Measurements from ENCODE around the gene LRRC3.

LRRC3 gene

DNA sequence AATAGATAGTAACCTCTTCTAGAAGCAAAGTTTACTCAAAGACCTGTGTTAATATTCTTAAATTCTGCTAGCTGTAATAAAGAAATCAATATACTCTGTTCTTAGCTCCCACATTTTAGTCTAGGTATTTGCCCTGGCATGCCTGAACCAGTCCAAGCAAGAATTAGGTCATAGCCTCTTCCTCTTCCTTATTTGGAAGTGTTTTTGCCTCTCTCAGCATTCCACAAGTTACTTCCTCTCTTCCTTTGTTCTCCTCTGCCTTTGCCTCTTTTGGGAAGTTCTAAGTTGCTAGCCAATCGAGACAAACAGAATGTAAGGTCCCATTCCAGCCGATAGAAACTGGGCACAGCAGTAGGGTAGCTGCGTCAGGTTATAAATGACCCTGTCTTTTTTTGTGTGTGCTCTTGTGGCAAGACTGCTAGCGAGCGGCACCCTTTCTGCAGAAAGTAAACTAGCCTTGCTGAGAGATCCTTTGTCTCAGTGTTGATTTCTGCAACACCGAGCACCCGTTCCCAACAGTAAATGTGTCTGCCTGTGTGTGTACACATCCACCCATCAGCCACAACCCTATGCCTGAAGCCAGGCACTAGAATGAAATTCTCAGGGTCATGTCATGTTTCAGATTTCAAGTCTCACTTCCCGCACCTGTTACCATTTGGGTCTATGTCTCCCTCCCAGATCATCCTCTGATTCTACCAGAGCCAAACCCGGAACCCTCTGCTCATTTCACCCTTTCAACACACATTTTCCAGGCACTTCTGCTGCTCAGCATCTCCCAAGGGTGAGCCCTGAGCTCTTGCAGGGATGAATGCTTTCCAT is 37.5 kb downstream of the LRRC3 start:
- TF ChIP-seq, protein P1, sequence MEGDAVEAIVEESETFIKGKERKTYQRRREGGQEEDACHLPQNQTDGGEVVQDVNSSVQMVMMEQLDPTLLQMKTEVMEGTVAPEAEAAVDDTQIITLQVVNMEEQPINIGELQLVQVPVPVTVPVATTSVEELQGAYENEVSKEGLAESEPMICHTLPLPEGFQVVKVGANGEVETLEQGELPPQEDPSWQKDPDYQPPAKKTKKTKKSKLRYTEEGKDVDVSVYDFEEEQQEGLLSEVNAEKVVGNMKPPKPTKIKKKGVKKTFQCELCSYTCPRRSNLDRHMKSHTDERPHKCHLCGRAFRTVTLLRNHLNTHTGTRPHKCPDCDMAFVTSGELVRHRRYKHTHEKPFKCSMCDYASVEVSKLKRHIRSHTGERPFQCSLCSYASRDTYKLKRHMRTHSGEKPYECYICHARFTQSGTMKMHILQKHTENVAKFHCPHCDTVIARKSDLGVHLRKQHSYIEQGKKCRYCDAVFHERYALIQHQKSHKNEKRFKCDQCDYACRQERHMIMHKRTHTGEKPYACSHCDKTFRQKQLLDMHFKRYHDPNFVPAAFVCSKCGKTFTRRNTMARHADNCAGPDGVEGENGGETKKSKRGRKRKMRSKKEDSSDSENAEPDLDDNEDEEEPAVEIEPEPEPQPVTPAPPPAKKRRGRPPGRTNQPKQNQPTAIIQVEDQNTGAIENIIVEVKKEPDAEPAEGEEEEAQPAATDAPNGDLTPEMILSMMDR (conservative IDR thresholded peaks at IDR 0.05): no peak
- no peak overlapping the region for H3K27ac ChIP-seq

DNA sequence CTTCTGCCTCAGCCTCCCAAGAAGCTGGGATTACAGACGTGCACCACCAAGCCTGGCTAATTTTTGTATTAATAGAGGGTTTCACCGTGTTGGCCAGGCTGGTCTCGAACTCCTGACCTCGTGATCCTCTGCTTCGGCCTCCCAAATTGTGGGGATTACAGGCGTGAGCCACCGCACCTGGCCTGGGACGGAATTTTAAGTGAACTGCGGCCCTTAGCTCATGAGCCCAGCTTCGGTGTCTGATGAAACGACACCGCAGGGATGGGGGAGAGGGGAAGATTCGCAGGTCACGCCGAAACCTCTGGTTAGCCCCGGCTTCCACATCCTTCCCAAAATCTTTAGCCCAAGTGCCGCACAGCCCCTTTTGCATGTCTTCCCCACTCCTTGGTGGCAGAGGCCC is 39.1 kb downstream of the LRRC3 start:
- TF ChIP-seq, protein P1 (conservative IDR thresholded peaks at IDR 0.05): no peak
- H3K27ac ChIP-seq: no peak overlapping the region

DNA sequence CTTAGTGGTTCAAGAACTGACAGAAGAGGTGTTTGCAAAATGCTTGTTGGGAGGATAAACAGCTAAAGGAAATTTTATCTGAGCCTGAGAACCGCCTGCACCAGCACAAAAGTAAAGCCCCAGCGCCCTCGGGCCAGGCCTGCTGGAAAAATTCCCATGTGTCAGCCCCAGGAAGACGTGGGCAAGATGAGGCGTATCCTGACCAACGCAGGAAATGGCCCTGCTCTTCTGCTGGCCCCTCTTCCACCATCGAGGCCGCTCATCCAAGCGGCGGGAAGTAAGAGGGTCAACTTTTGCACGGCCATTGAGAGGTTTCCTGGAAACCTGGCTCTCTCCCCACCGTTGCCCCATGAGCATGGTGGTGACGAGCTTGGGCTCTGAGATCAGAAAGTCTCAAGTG is 39.6 kb downstream of the LRRC3 start:
- TF ChIP-seq, protein P1 (conservative IDR thresholded peaks at IDR 0.05): no peak
- no peak overlapping the region for H3K27ac ChIP-seq

DNA sequence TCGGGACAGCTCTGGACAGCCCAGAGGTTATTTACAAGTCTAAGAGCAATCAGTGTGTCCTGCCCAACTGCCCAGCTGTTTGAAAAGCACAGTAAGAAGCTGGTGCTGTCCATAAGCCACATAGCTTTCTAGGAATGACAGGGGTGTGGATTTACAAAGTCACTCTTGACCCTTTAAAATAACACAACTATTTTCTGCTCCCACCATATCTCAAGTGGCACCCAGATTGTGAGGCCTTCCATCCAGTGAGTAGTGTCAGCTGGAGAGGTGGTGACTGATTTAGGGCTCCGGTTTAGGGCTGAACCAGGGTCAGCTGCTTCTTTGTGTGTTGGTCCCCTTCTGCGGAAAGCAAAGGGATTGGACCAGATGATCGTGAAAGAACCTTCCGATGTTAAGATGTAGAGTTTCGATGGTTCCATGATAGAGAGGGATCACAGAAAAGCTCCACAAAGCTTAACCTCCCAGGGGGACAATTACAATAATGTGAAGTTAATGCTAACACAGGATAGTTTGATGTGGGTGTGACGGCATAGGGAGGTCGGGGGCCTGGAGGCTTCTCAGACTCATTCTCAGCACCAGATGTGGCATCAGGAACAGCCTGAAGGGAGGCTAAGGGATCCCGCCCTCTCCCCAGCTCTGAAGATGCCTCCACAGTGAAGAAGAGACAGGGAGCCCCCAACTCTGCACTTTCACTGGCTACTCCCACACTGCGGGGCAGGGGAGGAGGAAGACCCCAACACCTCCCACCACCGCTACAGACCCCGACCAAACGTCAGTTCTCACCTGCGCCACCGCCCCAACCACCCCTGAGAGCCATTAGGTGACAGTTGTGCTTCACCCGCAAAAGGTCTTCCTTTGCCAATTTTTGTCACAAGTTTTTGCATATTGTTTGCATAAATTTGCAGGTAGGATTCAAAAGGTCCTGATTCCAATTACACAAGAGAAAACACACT is 40.6 kb downstream of the LRRC3 start:
- no peak overlapping the region for H3K27ac ChIP-seq
- TF ChIP-seq, protein P1 (conservative IDR thresholded peaks at IDR 0.05): no peak

DNA sequence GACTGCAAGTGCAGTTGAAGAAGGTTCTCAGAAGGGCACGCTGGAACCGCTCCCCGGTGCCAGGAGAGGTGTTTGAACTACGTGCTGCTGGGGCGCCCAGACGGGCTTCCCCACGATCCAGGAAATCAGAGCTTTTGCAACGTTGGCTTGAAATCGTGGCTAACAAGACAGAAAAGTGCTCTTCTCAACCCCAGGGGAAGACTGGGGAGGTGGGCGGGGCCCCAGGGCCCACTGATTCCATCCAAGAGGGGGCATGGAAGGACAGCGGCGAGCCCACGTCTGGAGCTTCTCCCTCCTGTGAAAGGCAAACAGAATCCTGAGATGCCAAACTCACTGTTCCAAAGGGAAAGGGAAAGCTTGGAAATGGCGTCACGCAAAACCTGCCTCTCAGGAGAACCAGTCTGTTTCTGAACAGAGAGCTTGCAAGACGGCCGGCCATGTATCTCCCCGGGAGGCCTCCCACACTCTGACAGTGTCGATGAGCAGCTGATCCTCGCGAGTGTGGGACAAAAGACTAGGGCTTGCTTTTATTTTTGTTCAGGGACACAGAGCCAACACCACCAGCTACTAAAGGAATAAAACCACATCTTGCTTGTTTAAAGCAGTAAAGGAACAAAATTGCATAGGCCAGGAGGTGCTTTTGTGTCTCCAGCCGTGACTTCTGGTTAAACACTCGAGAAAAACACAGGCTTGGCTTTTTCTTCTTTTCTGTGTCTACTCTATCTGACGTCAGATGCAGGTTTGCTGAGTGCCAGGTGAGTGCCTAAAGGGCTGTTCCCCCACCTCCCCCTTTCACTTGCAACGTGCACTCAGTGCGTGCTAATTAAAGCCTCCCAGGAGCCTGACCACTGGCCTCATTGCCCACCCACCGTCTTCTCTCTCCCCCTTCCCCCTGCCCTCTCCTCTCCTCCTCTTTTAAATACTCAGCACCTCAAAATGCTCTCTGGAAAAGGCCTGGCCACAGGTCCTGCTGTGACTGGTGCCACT is 41.5 kb downstream of the LRRC3 start:
- TF ChIP-seq, protein P1 (conservative IDR thresholded peaks at IDR 0.05): no peak

DNA sequence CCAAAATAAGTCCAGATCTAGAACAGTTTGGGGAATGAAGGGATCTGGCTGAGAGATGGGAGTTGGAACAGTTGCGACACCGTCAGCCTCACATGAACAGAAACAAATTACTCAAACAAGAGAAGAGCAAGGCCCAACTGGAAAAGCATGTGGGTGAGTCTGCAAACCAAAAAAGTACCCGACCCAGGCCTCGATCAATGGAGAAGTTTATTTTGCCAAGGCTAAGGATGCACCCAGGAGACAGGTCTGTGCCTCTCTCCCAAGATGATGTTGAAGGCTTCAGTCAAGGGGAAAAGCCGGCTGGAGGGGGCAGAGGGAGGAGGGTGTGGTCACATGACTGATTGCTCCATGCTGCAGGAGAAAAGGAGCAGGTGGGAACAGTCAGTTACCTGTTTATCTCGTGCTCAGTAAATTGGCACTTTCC is 42.4 kb downstream of the LRRC3 start:
- H3K27ac ChIP-seq: no peak overlapping the region
- TF ChIP-seq, protein P1 (conservative IDR thresholded peaks at IDR 0.05): no peak

More for the DNA sequence above, 41.5 kb downstream of the LRRC3 start:
- no peak overlapping the region for H3K27ac ChIP-seq
